GM23248 (cell line): ENCODE measurements around the gene HNRNPLL. TPM values are rescaled to one million over a fixed set of nuclear protein-coding genes. Genes with fewer than 3 reads are reported as not detected.

Source experiments
- DNase-seq: peaks from one replicate; pipeline ENCODE4 v3.0.0-alpha.2; 2015
- H2AFZ ChIP-seq: fragments of 200-600 bp; sonication (generic); 2 replicates; pipeline ENCODE4 v1.6.1; 2016; ENCODE audit warnings: antibody characterized with exemption
- H3F3A ChIP-seq: fragments of 200-600 bp; sonication (generic); 2 replicates; pipeline ENCODE4 v1.6.1; 2016; ENCODE audit warnings: mild to moderate bottlenecking, antibody characterized with exemption, mixed run types; ENCODE audit not compliant: insufficient read depth
- H3K27ac ChIP-seq: fragments of 200-600 bp; sonication (generic); 2 replicates; pipeline ENCODE4 v1.5.1; 2016; ENCODE audit warnings: mild to moderate bottlenecking
- H3K27me3 ChIP-seq: fragments of 200-600 bp; sonication (generic); replicated peaks from 2 replicates; pipeline ENCODE4 v1.6.1; 2016; ENCODE audit warnings: mild to moderate bottlenecking; ENCODE audit not compliant: insufficient read depth
- H3K36me3 ChIP-seq: fragments of 200-600 bp; sonication (generic); 2 replicates; pipeline ENCODE4 v1.6.1; 2016; ENCODE audit warnings: low read depth, mild to moderate bottlenecking
- H3K4me1 ChIP-seq: fragments of 200-600 bp; sonication (generic); 2 replicates; pipeline ENCODE4 v1.6.1; 2016; ENCODE audit warnings: mild to moderate bottlenecking; ENCODE audit not compliant: insufficient read depth
- H3K4me2 ChIP-seq: fragments of 200-600 bp; sonication (generic); one replicate; pipeline ENCODE4 v1.6.1; 2016; ENCODE audit warnings: mild to moderate bottlenecking; ENCODE audit not compliant: unreplicated experiment
- H3K4me3 ChIP-seq: fragments of 200-600 bp; sonication (generic); 2 replicates; pipeline ENCODE4 v1.5.1; 2016; ENCODE audit warnings: mild to moderate bottlenecking
- H3K79me2 ChIP-seq: fragments of 200-600 bp; sonication (generic); 2 replicates; pipeline ENCODE4 v1.6.1; 2016; ENCODE audit warnings: mild to moderate bottlenecking; ENCODE audit not compliant: insufficient read depth
- H3K9ac ChIP-seq: fragments of 200-600 bp; sonication (generic); 2 replicates; pipeline ENCODE4 v1.6.1; 2016; ENCODE audit warnings: mild to moderate bottlenecking
- H3K9me2 ChIP-seq: fragments of 200-600 bp; sonication (generic); 2 replicates; pipeline ENCODE4 v1.6.1; 2016; ENCODE audit warnings: mixed run types, mild to moderate bottlenecking, moderate library complexity; ENCODE audit not compliant: insufficient read depth
- H3K9me3 ChIP-seq: fragments of 200-600 bp; sonication (generic); one replicate; pipeline ENCODE4 v1.6.1; 2017; ENCODE audit warnings: low read depth
- H4K20me1 ChIP-seq: fragments of 200-600 bp; sonication (generic); 2 replicates; pipeline ENCODE4 v1.6.0; 2016; ENCODE audit not compliant: insufficient read depth
- EZH2 ChIP-seq: fragments of 200-600 bp; sonication (generic); IDR thresholded peaks from 2 replicates; pipeline ENCODE4 v1.6.1; 2018; ENCODE audit warnings: antibody characterized with exemption, mild to moderate bottlenecking; ENCODE audit not compliant: insufficient read depth, poor library complexity, severe bottlenecking
- EZH2phosphoT487 ChIP-seq: fragments of 200-600 bp; sonication (generic); IDR thresholded peaks from 2 replicates; pipeline ENCODE4 v1.6.1; 2018; ENCODE audit warnings: antibody characterized with exemption, moderate library complexity, mild to moderate bottlenecking, low read depth; ENCODE audit not compliant: insufficient read depth
- WGBS, 2 experiments: methylation state at CpG; one replicate each; pipeline ENCODE4 v1.1.6; 2015 to 2017; ENCODE audit warnings: low lambda C conversion rate in 2 of 2, low coverage in 1 of 2; ENCODE audit errors: missing lambda C conversion rate in 2 of 2; 5-methylcytosine and 5-hydroxymethylcytosine counted together
- in situ Hi-C: fragments of 300-500 bp; cut with MboI; formaldehyde crosslinking; loops from 2 replicates; pipeline ENCODE4 v1.15.0; 2020
- polyA plus RNA-seq: library from polyadenylated mRNA; unstranded; fragments of >200 nt; fragmentation: Nextera tagmentation; extraction: Ambion mirVana; gene quantifications from 2 replicates; pipeline ENCODE4 v1.2.1, GENCODE V29; 2016
- total RNA-seq: library from RNA; depleted of rRNA; stranded (reverse); fragments of >200 nt; shearing (Covaris generic); gene quantifications from 2 replicates; pipeline ENCODE4 v1.2.3, GENCODE V29; 2014

Gene HNRNPLL
- total and polyA plus RNA-seq, 2 experiments from 2014 or later: 31.3 to 42.6 TPM

DNA sequence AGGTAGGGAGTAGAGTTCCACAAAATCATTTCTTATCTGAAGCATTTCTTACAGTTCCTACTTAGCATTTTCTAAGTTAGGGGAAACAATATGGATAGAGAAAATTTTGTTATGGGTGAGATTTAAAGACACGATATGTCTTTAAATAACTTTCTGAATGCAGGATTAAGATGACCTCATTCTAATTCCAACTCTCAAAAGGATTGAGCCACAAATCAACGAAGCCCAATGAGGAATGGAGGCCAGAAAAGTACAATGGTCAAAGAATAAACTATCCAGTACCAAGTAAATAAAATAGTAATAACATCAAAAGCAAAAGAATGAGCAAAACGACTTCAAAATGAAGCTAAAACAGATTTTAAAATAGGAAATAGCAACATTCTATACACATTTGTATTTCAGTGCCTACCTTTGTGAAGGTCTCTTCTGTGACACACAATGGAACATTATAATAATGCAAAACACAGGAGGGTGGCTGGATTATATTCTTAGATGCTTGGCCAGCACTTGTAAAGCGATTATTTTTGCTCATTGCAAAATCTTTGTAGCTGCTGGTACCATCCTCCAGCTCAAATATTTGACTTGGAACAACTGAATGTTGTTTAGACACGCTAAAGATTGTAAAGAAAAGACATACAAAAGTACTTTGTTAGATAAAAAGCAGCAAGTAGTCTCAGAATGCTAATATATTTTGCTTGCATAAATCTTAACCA is 33.8 kb downstream of the HNRNPLL start:
- Histone ChIP-seq H3K4me3 (no peak overlapping the region), H3K4me1 (peaks cover 19% of the 10 kb centered on the region), H3K9me2 (no peaks in the 10 kb centered on the region), H3K36me3 (peaks cover 51% of the 10 kb centered on the region), H4K20me1 (no peaks in the 10 kb centered on the region), H3K27ac (no peak overlapping the region), H3K9ac (no peak overlapping the region), H3F3A (peaks cover 27% of the 10 kb centered on the region), H2AFZ (no peak overlapping the region), H3K79me2 (peaks cover 24% of the 10 kb centered on the region), H3K27me3 (no peaks in the 10 kb centered on the region), H3K4me2 (no peak overlapping the region), H3K9me3 (no peaks in the 10 kb centered on the region)
- in situ Hi-C loops: no loop called here
- no peak for TF ChIP-seq EZH2phosphoT487
- no peak for TF ChIP-seq EZH2
- DNase-seq: no peak
- 75 to 81% methylated on average over 5 of the region's 5 CpGs for WGBS, 2 experiments

DNA sequence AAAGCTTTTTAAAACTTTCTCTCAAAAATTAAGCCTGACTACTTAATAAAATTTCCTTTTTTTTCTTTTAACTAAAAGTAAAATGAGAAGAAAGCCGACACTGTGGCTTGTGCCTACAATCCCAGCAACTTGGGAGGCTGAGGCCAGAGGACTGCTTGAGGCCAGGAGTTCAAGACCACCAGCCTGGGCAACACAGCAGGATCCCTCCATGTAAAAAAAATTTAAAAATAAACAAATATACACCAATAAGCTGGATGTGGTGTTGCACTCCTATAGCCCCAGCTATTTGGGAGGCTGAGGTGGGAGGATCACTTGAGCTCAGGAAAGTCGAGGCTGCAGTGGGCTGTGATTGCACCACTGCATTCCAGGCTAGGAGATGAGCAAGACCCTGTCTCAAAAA is 37.4 kb downstream of the HNRNPLL start:
- H3K4me3 ChIP-seq: no peak overlapping the region
- no peaks in the 10 kb centered on the region for H3F3A ChIP-seq
- H3K79me2 ChIP-seq: peaks cover 7% of the 10 kb centered on the region; the same call in 1 of the 2 replicates
- in situ Hi-C loops: no loop called here
- WGBS, 2 experiments: 75 to 86% methylated on average over 2 of the region's 2 CpGs
- peaks cover 75% of the 10 kb centered on the region for H3K36me3 ChIP-seq
- no peaks in the 10 kb centered on the region for H3K9me3 ChIP-seq
- no peak overlapping the region for H2AFZ ChIP-seq
- no peaks in the 10 kb centered on the region for H4K20me1 ChIP-seq
- no peaks in the 10 kb centered on the region for H3K9me2 ChIP-seq
- no peak for DNase-seq
- H3K4me1 ChIP-seq: no peaks in the 10 kb centered on the region
- H3K9ac ChIP-seq: no peak overlapping the region
- no peak overlapping the region for H3K27ac ChIP-seq
- no peaks in the 10 kb centered on the region for H3K27me3 ChIP-seq
- TF ChIP-seq EZH2phosphoT487 (no peak), EZH2 (no peak)
- H3K4me2 ChIP-seq: no peak overlapping the region

DNA sequence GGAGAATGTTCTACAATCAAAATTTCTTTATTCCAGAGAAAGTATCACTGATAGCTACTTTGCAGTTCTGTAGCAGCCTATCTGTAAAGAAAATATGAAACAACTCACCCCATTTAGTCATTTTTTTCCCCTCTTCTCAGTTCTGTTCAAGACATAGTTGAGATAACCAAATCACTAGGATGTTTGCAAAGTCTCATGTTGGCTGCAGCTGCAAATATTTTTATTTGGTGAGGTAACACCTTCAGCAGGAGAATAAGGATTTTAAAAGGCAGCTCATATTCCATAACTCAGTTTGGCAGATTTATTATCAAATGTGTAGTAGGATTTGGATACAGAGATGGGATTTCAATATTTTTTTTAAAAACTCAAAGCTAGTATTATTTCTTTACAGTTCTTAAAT is 41.0 kb downstream of the HNRNPLL start:
- no peak overlapping the region for H3K9ac ChIP-seq
- no peaks in the 10 kb centered on the region for H3K9me2 ChIP-seq
- H3K79me2 ChIP-seq: peaks cover 7% of the 10 kb centered on the region; the same call in 1 of the 2 replicates
- H3K27ac ChIP-seq: no peak overlapping the region
- no peak overlapping the region for H3K4me2 ChIP-seq
- H3K36me3 ChIP-seq: peaks cover 46% of the 10 kb centered on the region
- H4K20me1 ChIP-seq: no peaks in the 10 kb centered on the region
- in situ Hi-C loops: no loop called here
- H3K9me3 ChIP-seq: no peaks in the 10 kb centered on the region
- H2AFZ ChIP-seq: no peak overlapping the region
- H3F3A ChIP-seq: no peaks in the 10 kb centered on the region
- no peak overlapping the region for H3K4me3 ChIP-seq
- H3K4me1 ChIP-seq: no peaks in the 10 kb centered on the region
- TF ChIP-seq EZH2phosphoT487 (no peak), EZH2 (no peak)
- no peak for DNase-seq
- no peaks in the 10 kb centered on the region for H3K27me3 ChIP-seq

DNA sequence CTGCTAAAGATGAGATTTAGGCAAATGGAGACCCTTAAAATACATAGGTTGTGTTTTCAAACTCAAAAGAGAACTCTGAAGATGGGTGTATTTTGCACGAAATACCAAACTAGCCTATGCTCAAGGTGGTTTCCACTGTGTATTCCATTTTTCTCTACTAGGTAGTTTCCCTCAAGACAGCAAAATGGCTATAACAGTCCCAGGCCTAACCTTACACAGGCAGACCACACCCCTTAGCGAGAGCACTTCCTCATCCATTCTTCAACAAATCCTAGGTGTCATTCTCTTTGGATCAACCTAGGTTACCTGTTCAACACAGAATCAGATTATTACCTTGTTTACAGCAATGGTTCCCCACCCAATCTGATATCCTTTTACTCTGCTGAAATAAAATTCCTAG is 42.6 kb downstream of the HNRNPLL start:
- Histone ChIP-seq H3F3A (no peaks in the 10 kb centered on the region), H3K9me3 (no peaks in the 10 kb centered on the region), H3K79me2 (no peaks in the 10 kb centered on the region), H3K9ac (no peak overlapping the region), H3K4me3 (no peak overlapping the region), H3K9me2 (no peaks in the 10 kb centered on the region), H3K4me2 (no peak overlapping the region), H2AFZ (no peak overlapping the region), H3K27me3 (no peaks in the 10 kb centered on the region), H3K27ac (no peak overlapping the region), H3K4me1 (no peaks in the 10 kb centered on the region), H3K36me3 (peaks cover 36% of the 10 kb centered on the region), H4K20me1 (no peaks in the 10 kb centered on the region)
- 98% methylated on average over 2 of the region's 2 CpGs for WGBS, 2 experiments
- DNase-seq: no peak
- TF ChIP-seq EZH2 (no peak), EZH2phosphoT487 (no peak)
- in situ Hi-C loops: no loop called here
